Pancreas (tissue), 10 donors: ENCODE results near the gene EPB42. TPM values are rescaled to one million over a fixed set of nuclear protein-coding genes. Genes with fewer than 3 reads are reported as not detected.
"Not testable (repeated sequence)": the region's sequence is repeated elsewhere in the genome, so short reads cannot be mapped to it uniquely, and the experiment has no call there.

Source experiments
- ATAC-seq, 4 donors: fragments of 200-7000 bp; cut with Tn5 transposase; one replicate each; pipeline versions ENCODE4 v1.8.0 to v1.9.1; 2020; ENCODE audit warnings: mild to moderate bottlenecking in 4 of 4, moderate library complexity in 4 of 4
- DNase-seq, 6 donors: peaks; one replicate each; pipeline ENCODE4 v3.0.0-alpha.2; 2020
- FAIRE-seq: peaks from 2 replicates; lab custom pipeline; 2012; peaks lifted over from hg19 to GRCh38; lab: Jason Lieb, UNC
- H3K27ac ChIP-seq, 4 donors: fragments of 200-600 bp; sonication (generic); 1 replicate in 3 of 4; 2 replicates in 1 of 4; pipeline versions ENCODE4 v1.5.0 to v1.8.0; 2020
- H3K27me3 ChIP-seq, 4 donors: fragments of 200-600 bp; one replicate each; pipeline ENCODE4 v1.8.0; 2021
- H3K36me3 ChIP-seq, 3 donors: fragments of 200-600 bp; sonication (generic) in 1 of 3; one replicate each; pipeline versions ENCODE4 v1.5.0 to v1.8.0; 2020 to 2021
- H3K4me1 ChIP-seq, 3 donors: fragments of 200-600 bp; one replicate each; pipeline ENCODE4 v1.8.0; 2021
- H3K4me3 ChIP-seq, 4 donors: fragments of 200-600 bp; sonication (generic) in 2 of 4; one replicate each; pipeline versions ENCODE4 v1.5.0 to v1.8.0; 2020 to 2021
- H3K9me3 ChIP-seq, 4 donors: fragments of 200-600 bp; one replicate each; pipeline ENCODE4 v1.8.0; 2021
- WGBS, 2 donors: extraction: QIAGEN DNeasy Blood & Tissue Kit; methylation state at CpG; one replicate each; pipeline ENCODE4 v1.1.7; 2013; 5-methylcytosine and 5-hydroxymethylcytosine counted together
- intact Hi-C, 3 donors: fragments of 100-400 bp; cut with DNase I; formaldehyde crosslinking; loops; one replicate each; pipeline versions ENCODE4 v1.11.1 to v1.14.2; 2022
- polyA plus RNA-seq, 2 donors: library from polyadenylated mRNA; stranded (reverse); fragments of 200-250 nt; gene quantifications; one replicate each; pipeline ENCODE4 v1.2.3, GENCODE V29; 2013
- total RNA-seq, 6 donors: library from RNA; stranded (reverse); fragmentation: NEBNext Ultra II Directional in 4 of 6; extraction: Animal tissue kit (Norgen Biotek cat#: 25700) in 4 of 6; gene quantifications; one replicate each; pipeline versions ENCODE4 v1.2.1 to v1.2.4, GENCODE V29; 2021 to 2023
- TF ChIP-seq, protein P1 (sequence below), 4 donors: fragments of 200-600 bp; sonication (generic) in 3 of 4; IDR thresholded peaks; one replicate each; pipeline versions ENCODE4 v1.5.0 to v1.8.0; 2021; ENCODE audit warnings: antibody characterized with exemption in 4 of 4
- donor health status: healthy with polysubstance abuse.
- donor health status: DM: no; HTN: no; CAD: no; lungs with moderate emphysema.
- donor health status: DM: no; HTN: no; CAD: no.
- donor health status: control.
- donor health status: control.
- donor health status: Bipolar disorder and iron deficiency.
- donor health status: DM: yes; HTN: yes; CAD: no.
- donor health status: DM: no; HTN: no; CAD: no.
- donor health status: DM: no; HTN: no; CAD: no.
- donor health status: DM: yes; HTN: yes; CAD: no.

EPB42 gene
- total and polyA plus RNA-seq, 8 donors, result not detected

DNA sequence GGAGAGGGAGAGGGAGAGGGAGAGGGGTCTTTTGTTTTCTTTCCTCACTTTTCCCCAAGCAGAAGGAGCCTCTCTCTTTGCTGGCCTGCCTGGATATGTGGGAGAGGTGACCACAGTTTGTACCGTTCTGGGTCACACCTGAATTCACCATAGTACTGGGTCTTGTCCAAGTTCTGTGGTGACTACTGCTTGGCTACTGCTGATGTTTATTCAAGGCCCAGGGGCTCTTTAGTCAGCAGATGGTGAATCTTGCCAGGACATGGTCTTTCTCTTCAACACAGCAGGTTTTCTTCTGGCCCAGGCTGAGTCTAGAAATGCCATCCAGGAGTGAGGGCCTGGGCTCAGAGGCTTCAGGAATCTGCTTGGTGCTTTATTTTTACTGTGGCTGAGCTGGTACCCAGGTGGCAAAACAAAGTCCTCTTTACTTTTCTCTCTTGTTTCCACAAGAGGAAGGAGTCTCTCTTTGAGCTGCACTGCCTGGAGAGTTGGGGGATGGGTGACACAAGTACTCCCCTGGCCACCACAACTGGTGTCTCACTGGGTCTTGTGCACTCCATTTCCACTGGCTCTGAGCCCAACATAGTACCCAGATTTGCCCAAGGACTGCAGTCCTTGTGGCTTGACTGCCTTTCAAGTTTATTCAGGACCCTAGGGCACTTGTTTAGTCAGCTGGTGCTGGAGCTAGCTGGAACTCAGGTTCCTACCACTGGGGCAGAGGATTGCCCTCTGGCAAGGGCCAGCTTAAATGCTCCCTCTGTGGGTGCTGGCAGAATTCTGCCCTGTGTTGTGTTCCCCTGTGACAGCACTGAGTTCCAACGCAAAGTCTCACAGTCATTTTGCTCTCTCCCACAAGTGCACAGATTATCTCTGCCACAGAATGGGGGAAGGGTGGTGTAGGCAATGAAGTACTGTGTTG is 52.4 kb downstream of the EPB42 start:
- Histone ChIP-seq H3K27ac (no peak overlapping the region), H3K9me3 (no peaks in the 10 kb centered on the region), H3K4me3 (no peak overlapping the region), H3K36me3 (peaks cover 0 to 11% (median 5%) of the 10 kb centered on the region in 3 donors), H3K4me1 (no peaks in the 10 kb centered on the region), H3K27me3 (no peaks in the 10 kb centered on the region)
- FAIRE-seq, result no peak
- peak in 1 of 6 donors; percentile 39 for DNase-seq
- WGBS, 2 donors, result 54 to 62% methylated on average over 2 of the region's 2 CpGs
- intact Hi-C loops, result no loop called here
- ATAC-seq, result peak; percentile 64 to 84 (median 79)
- TF ChIP-seq, protein P1, sequence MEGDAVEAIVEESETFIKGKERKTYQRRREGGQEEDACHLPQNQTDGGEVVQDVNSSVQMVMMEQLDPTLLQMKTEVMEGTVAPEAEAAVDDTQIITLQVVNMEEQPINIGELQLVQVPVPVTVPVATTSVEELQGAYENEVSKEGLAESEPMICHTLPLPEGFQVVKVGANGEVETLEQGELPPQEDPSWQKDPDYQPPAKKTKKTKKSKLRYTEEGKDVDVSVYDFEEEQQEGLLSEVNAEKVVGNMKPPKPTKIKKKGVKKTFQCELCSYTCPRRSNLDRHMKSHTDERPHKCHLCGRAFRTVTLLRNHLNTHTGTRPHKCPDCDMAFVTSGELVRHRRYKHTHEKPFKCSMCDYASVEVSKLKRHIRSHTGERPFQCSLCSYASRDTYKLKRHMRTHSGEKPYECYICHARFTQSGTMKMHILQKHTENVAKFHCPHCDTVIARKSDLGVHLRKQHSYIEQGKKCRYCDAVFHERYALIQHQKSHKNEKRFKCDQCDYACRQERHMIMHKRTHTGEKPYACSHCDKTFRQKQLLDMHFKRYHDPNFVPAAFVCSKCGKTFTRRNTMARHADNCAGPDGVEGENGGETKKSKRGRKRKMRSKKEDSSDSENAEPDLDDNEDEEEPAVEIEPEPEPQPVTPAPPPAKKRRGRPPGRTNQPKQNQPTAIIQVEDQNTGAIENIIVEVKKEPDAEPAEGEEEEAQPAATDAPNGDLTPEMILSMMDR (IDR thresholded peaks at IDR 0.05), result no peak

DNA sequence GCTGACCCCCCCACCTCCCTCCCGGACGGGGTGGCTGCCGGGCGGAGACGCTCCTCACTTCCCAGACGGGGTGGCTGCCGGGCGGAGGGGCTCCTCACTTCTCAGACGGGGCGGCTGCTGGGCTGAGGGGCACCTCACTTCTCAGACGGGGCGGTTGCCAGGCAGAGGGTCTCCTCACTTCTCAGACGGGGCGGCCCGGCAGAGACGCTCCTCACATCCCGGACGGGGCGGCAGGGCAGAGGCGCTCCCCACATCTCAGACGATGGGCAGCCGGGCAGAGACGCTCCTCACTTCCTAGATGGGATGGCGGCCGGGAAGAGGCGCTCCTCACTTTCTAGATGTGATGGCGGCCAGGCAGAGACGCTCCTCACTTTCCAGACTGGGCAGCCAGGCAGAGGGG is 53.6 kb downstream of the EPB42 start:
- H3K27ac ChIP-seq, H3K4me3 ChIP-seq, intact Hi-C loops, H3K27me3 ChIP-seq, ATAC-seq, H3K9me3 ChIP-seq, FAIRE-seq, H3K4me1 ChIP-seq, DNase-seq: not testable (repeated sequence)
- peaks cover 0 to 11% (median 5%) of the 10 kb centered on the region in 3 donors for H3K36me3 ChIP-seq
- 98 to 99% methylated on average over 15 to 24 of the region's 28 CpGs for WGBS, 2 donors

DNA sequence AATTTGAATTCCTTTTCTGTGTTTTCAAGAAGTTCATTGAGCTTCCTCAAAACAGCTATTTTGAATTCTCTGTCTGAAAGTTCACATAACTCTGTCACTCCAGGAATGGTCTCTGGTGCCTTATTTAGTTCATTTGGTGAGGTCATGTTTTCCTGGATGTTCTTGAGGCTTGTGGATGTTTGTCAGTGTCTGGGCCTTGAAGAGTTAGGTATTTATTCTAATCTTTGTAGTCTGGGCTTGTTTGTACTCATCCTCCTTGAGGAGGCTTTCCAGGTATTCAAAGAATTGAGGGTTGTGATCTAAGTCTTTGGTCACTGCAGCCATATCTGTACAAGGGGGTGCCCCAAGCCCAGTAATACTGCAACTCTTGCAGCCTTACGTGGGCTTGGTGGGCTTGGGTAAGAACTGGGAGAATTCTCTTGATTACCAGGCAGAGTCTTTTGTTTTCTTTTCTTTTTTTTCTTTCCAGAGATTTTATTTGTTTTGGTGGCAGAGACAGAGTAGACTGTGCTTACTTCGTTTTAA is 55.0 kb downstream of the EPB42 start:
- Histone ChIP-seq H3K27me3 (no peaks in the 10 kb centered on the region), H3K9me3 (no peaks in the 10 kb centered on the region), H3K4me3 (no peak overlapping the region), H3K27ac (no peak overlapping the region), H3K36me3 (peaks cover 0 to 7% (median 5%) of the 10 kb centered on the region in 3 donors), H3K4me1 (no peaks in the 10 kb centered on the region)
- TF ChIP-seq, protein P1 (IDR thresholded peaks at IDR 0.05), result no peak
- FAIRE-seq (peak; percentile 43), DNase-seq (no peak), ATAC-seq (no peak)
- 91 to 100% methylated on average over 1 to 2 of the region's 2 CpGs for WGBS, 2 donors
- intact Hi-C loops, result no loop called here

DNA sequence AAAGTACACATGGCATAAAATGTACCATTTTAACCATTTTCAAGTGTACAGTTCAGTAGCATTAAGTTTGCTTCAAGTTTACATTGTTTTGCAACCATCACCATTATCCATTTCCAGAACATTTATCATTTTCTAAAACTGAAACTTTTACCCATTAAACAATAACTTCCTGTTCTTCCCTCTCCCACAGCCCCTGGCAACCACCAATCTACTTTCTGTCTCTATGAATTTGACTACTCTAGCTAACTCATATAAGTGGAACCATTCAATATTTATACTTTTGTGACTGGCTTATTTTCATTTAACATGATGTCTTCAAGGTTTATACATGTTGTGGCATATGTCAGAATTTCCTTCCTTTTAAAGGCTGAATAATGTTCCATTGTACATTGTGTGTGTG is 67.5 kb downstream of the EPB42 start:
- intact Hi-C loops, result no loop called here
- TF ChIP-seq, protein P1 (IDR thresholded peaks at IDR 0.05), result no peak
- H3K9me3 ChIP-seq, result no peaks in the 10 kb centered on the region
- no peak overlapping the region for H3K4me3 ChIP-seq
- FAIRE-seq (no peak), DNase-seq (no peak), ATAC-seq (no peak)
- no peaks in the 10 kb centered on the region for H3K27me3 ChIP-seq
- H3K36me3 ChIP-seq, result peaks cover 0 to 25% (median 14%) of the 10 kb centered on the region in 3 donors
- H3K4me1 ChIP-seq, result no peaks in the 10 kb centered on the region
- no peak overlapping the region for H3K27ac ChIP-seq

DNA sequence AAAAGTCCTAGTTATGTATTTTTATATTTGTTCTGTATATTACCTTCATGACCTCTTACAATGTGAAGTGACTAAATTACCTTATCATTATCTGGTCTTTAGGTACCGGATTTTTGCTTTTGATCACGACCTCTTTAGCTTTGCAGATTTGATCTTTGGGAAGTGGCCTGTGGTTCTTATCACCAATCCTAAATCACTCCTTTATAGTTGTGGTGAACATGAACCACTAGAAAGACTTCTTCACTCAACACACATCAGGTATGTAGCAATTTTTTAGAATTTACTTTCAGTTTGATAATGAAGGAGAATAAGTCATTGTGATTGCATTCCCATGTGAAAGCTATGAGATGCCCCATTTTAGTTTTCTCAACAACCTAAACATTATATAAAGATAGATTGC is 69.1 kb downstream of the EPB42 start:
- Histone ChIP-seq H3K9me3 (no peaks in the 10 kb centered on the region), H3K36me3 (peaks cover 0 to 25% (median 14%) of the 10 kb centered on the region in 3 donors), H3K4me3 (no peak overlapping the region), H3K27me3 (no peaks in the 10 kb centered on the region), H3K27ac (no peak overlapping the region), H3K4me1 (no peaks in the 10 kb centered on the region)
- FAIRE-seq (no peak), ATAC-seq (no peak), DNase-seq (no peak)
- WGBS, 2 donors, result 88 to 96% methylated on average over 2 of the region's 2 CpGs
- TF ChIP-seq, protein P1 (IDR thresholded peaks at IDR 0.05), result no peak
- intact Hi-C loops, result no loop called here
